SKM-1 treated with dmso at 0.1 percent for 144 hours (cell line): Measurements from ENCODE around the gene UBR1.
"Not testable (repeated sequence)": the region's sequence is repeated elsewhere in the genome, so short reads cannot be mapped to it uniquely, and the experiment has no call there.

Source experiments
- DNase-seq: peaks from one replicate; lab custom pipeline; 2025; ENCODE audit not compliant: unreplicated experiment; lab: John Stamatoyannopoulos, UW

The UBR1 gene

DNA sequence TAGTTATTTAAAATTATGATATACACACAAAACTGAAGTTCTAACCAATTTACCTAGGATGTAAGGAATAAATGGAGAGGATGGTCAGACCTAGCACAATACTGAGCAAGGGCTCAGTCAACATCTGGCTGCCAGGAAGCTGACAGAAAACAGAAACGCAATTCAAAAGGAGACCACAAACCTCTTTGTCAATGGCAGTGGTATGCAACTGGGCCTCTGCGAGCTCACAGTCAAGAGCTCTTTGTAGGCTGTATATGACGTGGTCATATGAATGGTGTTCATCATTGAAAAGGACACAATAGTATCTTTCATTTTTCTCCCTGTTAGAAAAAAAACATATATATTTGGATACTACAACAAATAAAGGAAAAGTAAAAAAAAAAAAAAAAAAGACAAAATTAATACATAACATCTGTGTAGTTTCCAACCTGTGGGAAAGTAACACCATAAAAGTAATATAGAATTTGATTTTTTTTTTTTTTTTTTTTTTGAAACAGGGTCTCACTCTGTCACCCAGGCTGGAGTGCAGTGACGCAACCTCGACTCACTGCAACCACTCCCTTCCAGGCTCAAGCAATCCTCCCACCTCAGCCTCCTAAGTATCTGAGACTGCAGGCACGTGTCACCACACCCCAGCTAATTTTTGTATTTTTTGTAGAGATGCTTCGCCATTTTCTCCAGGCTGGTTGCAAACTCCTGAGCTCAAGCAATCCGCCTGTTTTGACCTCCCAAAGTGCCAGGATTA is 37.9 kb downstream of the UBR1 start:
- no peak for DNase-seq

DNA sequence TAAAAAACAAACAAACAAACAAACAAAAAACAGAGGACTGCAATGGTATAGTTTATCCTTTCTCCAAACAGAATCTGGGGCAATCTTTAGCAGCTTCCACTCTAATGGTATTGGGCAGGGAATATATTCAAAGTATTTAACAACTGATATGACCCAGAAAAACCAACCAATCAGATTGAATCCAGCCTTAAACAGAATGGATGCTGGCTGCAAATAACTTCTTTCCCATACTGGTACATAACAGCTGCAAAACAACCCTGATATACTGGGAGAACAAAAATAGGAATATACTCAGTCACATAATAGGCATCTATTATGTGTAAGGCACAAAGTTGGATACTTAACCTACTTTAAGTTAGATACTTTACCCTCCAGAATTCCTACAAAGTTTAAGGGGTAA is 49.1 kb downstream of the UBR1 start:
- DNase-seq: no peak

DNA sequence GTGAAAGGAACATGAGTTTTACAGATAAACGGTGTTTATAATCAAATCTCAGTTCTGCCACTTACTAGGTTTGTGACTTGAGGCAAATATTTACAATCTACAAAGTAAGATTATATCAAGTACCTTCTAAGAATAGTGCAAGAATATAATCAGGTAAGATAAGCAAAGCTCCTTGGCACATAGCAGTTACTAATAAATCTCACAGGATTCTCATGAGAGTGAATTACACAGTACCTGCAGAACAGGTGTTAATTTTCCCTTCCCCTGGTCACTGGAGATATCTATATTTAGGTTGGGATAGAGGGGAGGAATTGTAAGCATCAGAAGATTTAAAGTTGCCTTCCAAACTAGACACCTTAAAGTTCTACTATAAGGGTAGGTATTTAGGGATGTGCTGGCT is 53.0 kb downstream of the UBR1 start:
- DNase-seq: no peak

DNA sequence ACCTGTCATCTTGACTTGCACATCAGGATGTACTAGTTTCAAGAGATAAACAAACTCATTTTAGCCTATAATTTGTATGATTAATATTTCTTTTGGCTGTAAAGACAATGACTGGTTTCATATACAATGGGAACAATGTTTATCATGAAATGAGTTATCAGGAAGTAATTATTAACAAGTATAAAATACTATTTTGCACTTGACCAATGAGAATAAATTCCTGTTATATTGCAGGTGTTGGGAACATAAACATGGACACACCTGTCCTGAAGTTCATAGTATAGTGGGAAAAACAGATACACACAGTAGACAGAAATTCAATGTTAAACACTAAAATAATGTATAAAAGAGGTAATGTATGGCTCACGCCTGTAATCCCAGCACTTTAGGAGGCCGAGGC is 56.9 kb downstream of the UBR1 start:
- no peak for DNase-seq

DNA sequence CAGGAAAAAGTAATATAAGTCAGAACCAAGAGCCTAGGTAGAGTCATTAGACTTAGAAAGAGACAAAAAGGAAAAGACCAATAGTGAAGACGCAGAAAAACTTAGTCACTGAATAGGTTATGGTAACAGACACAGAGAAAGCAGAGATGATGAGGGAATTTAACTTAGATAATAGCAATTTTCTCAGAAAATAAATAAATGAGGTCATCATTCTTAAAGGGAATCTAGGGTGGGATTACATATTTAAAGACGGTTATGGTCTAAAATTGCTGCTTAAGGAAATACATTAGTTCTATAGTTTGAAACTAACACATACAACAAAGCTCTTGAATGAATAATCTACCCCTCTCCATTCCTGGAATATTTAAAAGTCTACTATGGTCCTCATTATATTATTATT is 59.4 kb downstream of the UBR1 start:
- DNase-seq: no peak

DNA sequence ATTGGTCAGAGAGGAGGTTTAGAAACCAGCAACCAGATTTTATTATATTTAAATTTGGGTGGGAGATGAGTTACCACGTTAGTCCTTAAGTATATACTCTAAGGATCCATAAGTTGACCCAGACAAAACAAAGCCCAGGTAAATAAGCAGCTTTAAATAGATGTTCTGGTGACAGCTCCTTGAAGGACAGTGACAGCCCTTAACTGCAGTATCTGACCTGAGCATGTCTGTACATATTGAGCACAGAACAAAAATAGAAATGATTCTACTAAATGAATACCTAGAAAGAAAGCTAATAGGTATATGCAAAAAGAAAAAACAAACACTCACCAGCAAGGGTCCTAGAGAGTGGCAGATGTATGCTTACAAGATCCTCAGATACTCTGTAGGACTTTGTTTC is 63.0 kb downstream of the UBR1 start:
- no peak for DNase-seq

DNA sequence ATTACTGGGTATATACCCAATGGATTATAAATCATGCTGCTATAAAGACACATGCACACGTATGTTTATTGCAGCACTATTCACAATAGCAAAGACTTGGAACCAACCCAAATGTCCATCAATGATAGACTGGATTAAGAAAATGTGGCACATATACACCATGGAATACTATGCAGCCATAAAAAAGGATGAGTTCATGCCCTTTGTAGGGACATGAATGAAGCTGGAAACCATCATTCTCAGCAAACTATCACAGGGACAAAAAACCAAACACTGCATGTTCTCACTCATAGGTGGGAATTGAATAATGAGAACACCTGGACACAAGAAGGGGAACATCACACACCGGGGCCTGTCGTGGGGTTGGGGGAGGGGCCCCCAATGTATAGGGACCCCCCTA is 64.8 kb downstream of the UBR1 start:
- not testable (repeated sequence) for DNase-seq

DNA sequence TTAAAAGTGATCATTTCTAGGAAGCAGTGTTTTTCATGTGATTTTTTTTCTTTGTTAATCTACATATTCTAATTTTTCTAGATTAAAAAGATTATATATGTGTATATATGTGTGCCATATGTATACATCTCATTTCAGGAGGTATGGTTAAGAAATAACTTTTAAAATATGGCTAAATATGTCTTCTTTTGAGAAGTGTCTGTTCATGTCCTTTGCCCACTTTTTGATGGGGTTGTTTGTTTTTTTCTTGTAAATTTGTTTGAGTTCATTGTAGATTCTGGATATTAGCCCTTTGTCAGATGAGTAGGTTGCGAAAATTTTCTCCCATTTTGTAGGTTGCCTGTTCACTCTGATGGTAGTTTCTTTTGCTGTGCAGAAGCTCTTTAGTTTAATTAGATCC is 70.6 kb downstream of the UBR1 start:
- DNase-seq: not testable (repeated sequence)

DNA sequence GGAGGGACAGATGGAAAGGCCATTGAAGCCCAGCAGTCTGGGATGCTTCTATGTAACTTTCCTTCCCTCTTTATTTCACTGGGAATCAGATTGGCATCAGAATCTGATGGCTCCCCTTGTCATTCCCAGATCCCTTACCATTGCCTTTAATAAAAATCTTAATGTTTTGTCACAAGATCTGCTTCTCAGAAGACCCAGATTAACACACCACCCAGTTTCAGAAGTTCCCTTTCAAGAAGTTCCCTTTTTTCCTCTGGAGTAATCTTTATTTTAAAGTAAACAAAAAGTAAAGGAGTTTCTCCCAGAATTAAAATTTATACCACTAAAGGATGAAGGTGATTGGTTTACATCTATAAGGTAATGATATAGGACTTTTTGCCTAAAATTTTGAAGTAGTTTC is 76.4 kb downstream of the UBR1 start:
- DNase-seq: no peak

DNA sequence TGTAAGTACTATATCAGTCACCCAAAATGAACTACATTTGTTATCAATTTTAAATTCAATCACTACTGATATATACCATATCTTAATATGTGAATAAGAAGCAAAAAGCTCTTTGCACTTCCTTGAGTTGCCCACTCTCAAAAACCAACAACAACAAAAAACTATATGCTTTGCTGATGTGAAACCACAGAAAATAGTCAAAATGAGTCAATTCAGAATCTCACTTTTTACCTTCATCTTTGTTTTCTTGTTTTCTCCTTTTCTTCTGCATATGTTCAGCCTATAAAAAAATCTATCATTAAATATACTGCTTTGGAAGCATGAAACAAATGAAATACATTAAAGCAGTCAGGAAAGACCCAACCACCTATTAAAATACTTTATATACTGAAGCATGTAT is 80.7 kb downstream of the UBR1 start:
- no peak for DNase-seq

DNA sequence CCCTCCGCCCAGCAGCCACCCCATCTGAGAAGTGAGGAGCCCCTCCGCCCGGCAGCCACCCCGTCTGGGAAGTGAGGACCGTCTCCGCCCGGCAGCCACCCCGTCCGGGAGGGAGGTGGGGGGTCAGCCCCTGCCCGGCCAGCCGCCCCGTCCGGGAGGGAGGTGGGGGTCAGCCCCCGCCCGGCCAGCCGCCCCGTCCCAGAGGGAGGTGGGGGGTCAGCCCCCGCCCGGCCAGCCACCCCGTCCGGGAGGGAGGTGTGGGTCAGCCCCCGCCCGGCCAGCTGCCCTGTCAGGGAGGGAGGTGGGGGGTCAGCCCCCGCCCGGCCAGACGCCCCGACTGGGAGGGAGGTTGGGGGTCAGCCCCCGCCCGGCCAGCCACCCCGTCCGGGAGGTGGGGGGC is 91.2 kb downstream of the UBR1 start:
- DNase-seq: not testable (repeated sequence)

DNA sequence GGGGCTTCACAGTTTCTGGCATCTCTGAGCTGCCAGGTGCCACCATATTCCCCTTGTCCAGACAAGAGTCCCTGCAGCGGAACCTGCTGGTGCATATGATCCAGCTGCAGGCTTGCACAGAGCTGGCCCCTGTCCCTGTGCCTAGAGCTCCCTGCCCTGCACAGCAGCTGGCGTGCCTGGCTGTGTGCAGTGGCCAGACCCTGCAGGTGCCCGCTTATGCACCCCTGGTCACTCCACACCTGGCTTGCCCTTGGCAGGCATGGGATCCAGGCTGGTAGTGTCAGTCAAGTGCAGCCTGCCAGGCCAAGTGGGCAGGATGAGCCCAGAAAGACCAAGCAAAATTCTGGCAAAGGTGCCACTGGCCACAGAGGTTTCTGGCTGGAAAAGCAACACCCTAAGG is 96.6 kb downstream of the UBR1 start:
- DNase-seq: no peak

DNA sequence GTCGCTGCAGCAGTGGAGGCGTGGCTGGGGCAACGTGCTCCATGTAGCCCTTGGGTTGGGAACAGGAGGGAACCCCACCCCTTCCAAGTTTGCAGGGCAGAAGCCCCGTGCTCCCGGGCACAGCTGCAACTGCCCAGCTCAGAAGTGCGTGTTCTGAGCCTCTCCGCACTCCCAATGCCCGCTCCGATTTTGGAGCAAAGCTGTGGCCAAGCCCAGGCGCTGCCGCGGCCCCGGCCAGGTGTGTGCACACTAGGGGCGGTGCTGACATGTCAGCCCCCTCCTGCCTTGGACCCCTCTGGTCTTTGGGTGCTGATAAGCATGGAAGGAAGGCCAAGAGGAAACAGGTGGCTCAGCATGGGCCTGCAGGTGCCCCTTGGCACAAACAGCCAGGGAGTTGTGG is 97.7 kb downstream of the UBR1 start:
- DNase-seq: no peak

DNA sequence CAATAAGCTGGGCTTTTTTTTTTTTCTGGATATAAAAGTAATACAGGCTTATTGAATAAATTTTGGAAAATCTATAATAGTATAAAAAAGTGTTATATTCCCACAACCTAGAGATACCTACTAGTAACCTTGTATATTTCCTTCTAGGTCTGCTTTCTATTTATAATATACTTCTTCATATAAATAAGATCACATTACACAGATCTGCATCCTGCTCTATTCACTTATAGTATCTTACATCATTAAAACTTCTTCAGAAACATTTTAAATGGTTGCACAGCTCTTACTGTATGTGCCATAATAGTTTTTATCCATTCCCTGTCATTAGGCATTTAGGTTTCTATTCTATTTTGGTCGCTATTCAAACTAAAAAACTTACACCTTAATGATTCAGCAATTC is 98.3 kb downstream of the UBR1 start:
- DNase-seq: no peak

DNA sequence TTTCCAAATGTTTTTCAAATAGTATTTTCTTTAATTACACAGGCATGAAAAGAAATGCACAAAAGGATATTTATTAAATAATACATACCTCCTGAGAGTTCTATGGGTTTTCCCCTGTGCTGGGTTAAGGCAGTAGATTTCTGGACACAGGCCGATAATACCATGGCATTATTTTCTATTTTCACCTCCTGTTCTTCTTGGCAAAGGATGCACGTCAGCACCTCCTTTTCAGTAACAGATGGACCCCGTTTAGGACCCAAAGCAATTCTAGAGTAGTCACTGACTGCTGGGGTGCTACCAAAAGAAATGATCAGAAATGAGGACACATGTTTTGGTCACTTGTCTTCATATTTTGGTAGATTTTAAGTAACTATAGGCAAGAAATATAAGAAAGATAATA is 98.8 kb downstream of the UBR1 start:
- no peak for DNase-seq

DNA sequence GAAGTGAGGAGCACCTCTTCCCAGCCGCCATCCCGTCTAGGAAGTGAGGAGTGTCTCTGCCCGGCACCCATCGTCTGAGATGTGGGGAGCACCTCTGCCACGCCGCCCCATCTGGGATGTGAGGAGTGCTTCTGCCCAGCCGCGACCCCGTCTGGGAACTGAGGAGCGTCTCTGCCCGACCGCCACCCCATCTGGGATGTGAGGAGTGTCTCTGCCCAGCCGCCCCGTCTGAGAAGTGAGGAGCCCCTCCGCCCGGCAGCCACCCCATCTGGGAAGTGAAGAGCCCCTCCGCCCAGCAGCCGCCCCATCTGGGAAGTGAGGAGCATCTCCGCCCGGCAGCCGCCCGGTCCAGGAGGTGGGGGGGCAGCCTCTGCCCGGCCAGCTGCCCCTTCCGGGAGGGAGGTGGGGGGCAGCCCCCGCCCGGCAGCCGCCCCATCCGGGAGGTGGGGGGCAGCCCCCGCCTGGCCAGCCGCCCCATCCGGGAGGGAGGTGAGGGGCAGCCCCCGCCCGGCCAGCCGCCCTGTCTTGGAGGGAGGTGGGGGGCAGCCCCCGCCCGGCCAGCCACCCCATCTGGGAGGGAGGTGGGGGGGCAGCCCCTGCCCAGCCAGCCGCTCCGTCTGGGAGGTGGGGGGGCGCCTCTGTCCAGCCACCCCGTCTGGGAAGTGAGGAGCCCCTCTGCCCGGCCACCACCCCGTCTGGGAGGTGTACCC is 100.8 kb downstream of the UBR1 start:
- DNase-seq: not testable (repeated sequence)

DNA sequence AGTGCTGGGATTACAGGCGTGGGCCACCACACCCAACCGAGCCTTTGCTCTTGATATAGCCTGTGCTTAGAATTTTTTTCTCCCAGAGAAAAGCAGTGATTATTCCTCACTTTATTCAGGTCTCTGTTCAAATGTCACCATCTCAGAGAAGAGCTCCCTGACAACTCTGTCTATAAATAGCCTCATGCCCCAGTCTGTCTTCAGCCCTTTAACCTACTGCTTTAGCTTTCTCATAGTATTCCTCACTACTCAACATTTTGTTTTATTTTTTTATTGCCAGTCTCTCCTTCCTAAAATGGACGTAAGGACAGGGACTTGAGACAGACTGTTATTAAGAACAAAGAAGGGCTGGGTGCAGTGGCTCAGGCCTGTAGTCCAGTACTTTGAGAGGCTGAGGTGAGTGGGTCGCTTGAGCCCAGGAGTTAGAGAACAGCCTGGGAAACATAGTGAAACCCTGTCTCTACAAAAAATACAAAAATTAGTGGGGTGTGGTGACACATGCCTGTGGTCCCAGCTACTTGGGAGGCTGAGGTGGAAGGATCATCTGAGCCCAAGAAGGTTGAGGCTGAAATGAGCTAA is 106.5 kb downstream of the UBR1 start:
- no peak for DNase-seq

DNA sequence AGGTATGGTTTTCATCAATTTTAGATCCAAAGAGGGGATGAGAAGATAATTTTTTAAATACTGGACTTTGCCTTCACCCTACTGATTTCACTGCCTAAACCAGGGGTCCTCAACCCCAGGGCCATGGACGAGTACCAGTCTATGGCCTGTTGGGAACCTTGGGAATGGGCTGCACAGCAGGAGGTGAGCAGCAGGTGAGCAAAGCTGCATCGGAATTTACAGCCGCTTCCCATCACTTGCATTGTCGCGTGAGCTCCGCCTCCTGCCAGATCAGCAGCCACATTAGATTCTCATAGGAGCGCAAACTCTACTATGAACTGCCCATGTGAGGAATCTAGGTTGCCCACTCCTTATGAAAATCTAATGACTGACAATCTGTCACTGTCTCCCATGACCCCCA is 109.0 kb downstream of the UBR1 start:
- DNase-seq: no peak

DNA sequence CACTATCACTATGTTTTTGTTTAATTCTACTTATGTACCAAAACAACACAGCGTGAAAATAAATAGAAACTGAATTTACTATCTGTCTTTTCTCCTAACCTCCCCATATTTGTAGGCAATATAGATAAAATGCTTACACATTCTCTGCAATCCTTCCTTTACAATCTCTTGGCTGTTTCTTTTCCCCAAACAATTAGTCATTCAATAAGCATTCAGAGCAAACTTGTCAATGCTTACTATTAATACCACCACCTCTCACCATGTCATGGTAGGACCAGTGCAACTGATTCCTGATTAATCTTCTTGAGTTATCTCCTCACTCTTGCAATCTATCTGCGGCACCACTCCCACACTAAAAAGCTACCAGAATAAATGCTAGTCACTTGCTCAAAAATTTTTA is 111.3 kb downstream of the UBR1 start:
- DNase-seq: no peak

DNA sequence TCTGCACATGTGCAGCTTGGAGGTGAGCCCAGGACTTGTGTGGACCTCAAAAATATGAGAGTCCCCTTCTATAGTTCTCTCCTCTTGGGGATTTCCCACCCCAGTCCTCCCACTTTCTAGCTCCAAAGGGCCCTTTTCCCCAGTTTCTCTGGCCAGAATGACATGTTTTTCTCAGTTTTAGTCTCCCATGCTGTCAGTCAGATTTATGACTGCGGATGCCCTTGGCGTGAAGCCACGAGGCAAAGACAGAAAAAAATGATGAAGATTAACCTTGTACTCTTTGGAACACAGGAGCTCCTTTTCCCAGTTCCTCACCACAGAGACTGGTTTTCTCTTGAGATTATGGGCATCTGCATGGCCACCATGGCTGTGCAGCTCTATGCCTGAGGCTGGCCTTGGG is 113.2 kb downstream of the UBR1 start:
- DNase-seq: no peak

DNA sequence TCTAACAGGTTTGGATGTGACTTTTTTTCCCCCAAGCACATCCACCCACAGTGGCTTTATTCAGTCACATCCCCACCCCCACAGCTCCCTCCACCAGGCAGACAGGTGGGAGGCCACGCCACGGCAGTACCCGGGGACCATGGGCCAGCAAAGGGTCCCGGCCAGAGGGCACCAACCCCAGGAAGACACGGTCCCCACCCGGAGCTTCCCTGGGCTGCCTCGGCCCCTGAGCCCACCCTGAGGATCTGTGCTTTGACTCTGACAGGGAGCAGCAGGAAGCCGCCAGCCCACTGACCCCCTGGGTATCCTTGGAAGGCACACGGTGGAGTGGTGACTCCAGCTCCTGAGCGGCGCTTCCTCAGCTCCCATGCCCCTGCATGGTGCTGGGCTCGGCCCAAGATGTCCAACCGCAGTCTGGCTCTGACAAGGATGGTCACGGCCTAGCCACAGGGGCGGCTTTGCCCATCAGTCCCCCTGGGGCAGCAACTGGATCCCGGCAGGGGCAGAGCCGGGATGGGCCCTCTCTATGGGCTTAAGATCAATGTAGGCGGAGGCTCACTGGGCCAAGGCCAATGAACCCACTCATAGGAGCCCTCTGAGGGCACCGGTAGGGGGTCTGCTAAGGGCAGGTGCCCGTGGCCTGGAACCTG is 119.0 kb downstream of the UBR1 start:
- no peak for DNase-seq

DNA sequence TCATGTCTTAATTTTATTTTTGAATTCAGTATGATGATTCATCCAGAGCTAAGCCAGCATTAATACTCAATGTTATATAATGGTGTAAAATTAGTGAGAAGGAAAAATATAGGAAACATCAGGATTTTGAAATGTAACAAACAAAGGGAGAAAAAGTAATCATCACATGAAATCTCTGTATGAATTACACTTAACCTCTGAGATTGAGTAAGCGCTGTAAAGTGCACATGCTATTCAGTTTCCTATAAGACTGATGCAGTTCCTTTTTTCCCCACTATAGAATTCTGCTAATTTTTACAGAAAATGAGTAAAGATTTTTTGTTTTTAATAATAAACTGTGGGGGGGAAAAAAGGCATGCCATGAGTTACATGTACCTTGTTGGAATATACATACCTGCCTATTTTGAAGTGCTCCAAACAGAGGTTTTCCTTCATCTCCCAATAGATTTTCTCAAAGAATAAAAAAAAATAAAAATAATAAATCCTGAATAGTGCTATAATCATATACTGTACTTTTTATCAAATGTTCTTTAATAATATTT is 121.3 kb downstream of the UBR1 start:
- DNase-seq: no peak
